ENCODE results near the gene CLUH.

The CLUH gene

GRCh38 chr17:2711608-2712299 is at the start of gene CLUH:
CLUH (minus strand) TSS chr17:2711764; CDS start chr17:2711661, 103 bp downstream.
- Histone ChIP-seq H3K9me3 (ENCODE audit: control insufficient read depth, insufficient read depth, low read length) (no peaks in the 10 kb centered on the region), H3K27ac (ENCODE audit: low read depth, low read length) (peak within 1 kb of the TSS; percentile 46), H3K27me3 (ENCODE audit: control insufficient read depth, low read length) (no peaks in the 10 kb centered on the region), H3K9me2 (replicated peaks; ENCODE audit: control insufficient read depth, low read length) (no peaks in the 10 kb centered on the region), H3F3A (ENCODE audit: control insufficient read depth, insufficient read depth) (no peaks in the 10 kb centered on the region), H3K79me2 (ENCODE audit: control insufficient read depth, low read length) (peaks cover 65% of the 10 kb centered on the region), H4K20me1 (ENCODE audit: control insufficient read depth, insufficient read depth, low read depth, low read length) (peaks cover 21% of the 10 kb centered on the region), H3K4me2 (ENCODE audit: low read length) (peak within 1 kb of the TSS; percentile 100), H3K36me3 (ENCODE audit: control insufficient read depth, low read length) (peaks cover 31% of the 10 kb centered on the region), H3K4me1 (ENCODE audit: control insufficient read depth, low read length) (peaks cover 34% of the 10 kb centered on the region), H3K4me3 (ENCODE audit: low read length) (peak within 1 kb of the TSS; percentile 95)
- no peak for TF ChIP-seq CTCF (IDR thresholded peaks at IDR 0.05; ENCODE audit: low read depth, low read length, poor library complexity, severe bottlenecking)
- no peak for TF ChIP-seq EZH2phosphoT487 (IDR thresholded peaks at IDR 0.05; ENCODE audit: borderline replicate concordance, low read length)

GRCh38 chr17:2758870-2759269 is 47.3 kb upstream of the CLUH start:
- no peaks in the 10 kb centered on the region for H3K36me3 ChIP-seq (ENCODE audit: control insufficient read depth, low read length)
- H3K9me2 ChIP-seq (replicated peaks; ENCODE audit: control insufficient read depth, low read length): no peaks in the 10 kb centered on the region
- H3K4me2 ChIP-seq (ENCODE audit: low read length): no peak overlapping the region
- TF ChIP-seq CTCF (IDR thresholded peaks at IDR 0.05; ENCODE audit: low read depth, low read length, poor library complexity, severe bottlenecking): no peak
- TF ChIP-seq EZH2phosphoT487 (IDR thresholded peaks at IDR 0.05; ENCODE audit: borderline replicate concordance, low read length): no peak
- no peaks in the 10 kb centered on the region for H3K79me2 ChIP-seq (ENCODE audit: control insufficient read depth, low read length)
- no peak overlapping the region for H3K4me3 ChIP-seq (ENCODE audit: low read length)
- H4K20me1 ChIP-seq (ENCODE audit: control insufficient read depth, insufficient read depth, low read depth, low read length): no peaks in the 10 kb centered on the region
- H3K27me3 ChIP-seq (ENCODE audit: control insufficient read depth, low read length): peaks cover 4% of the 10 kb centered on the region
- no peaks in the 10 kb centered on the region for H3K4me1 ChIP-seq (ENCODE audit: control insufficient read depth, low read length)
- no peak overlapping the region for H3K27ac ChIP-seq (ENCODE audit: low read depth, low read length)
- no peaks in the 10 kb centered on the region for H3K9me3 ChIP-seq (ENCODE audit: control insufficient read depth, insufficient read depth, low read length)
- no peaks in the 10 kb centered on the region for H3F3A ChIP-seq (ENCODE audit: control insufficient read depth, insufficient read depth)

GRCh38 chr17:2755891-2756724 is 44.5 kb upstream of the CLUH start:
- 0 out of 2 replicates have a peak, but pooled peaks cover 4% of the 10 kb centered on the region for H3K27me3 ChIP-seq (ENCODE audit: control insufficient read depth, low read length)
- H3K4me3 ChIP-seq (ENCODE audit: low read length): no peak overlapping the region
- H3K27ac ChIP-seq (ENCODE audit: low read depth, low read length): no peak overlapping the region
- no peaks in the 10 kb centered on the region for H3F3A ChIP-seq (ENCODE audit: control insufficient read depth, insufficient read depth)
- no peaks in the 10 kb centered on the region for H3K79me2 ChIP-seq (ENCODE audit: control insufficient read depth, low read length)
- no peak overlapping the region for H3K4me2 ChIP-seq (ENCODE audit: low read length)
- TF ChIP-seq CTCF (IDR thresholded peaks at IDR 0.05; ENCODE audit: low read depth, low read length, poor library complexity, severe bottlenecking) (no peak), EZH2phosphoT487 (IDR thresholded peaks at IDR 0.05; ENCODE audit: borderline replicate concordance, low read length) (no peak)
- H3K9me2 ChIP-seq (replicated peaks; ENCODE audit: control insufficient read depth, low read length): no peaks in the 10 kb centered on the region
- H4K20me1 ChIP-seq (ENCODE audit: control insufficient read depth, insufficient read depth, low read depth, low read length): no peaks in the 10 kb centered on the region
- H3K36me3 ChIP-seq (ENCODE audit: control insufficient read depth, low read length): no peaks in the 10 kb centered on the region
- H3K4me1 ChIP-seq (ENCODE audit: control insufficient read depth, low read length): no peaks in the 10 kb centered on the region
- H3K9me3 ChIP-seq (ENCODE audit: control insufficient read depth, insufficient read depth, low read length): no peaks in the 10 kb centered on the region

Data from DOHH2 (cell line).